ENCODE data around the gene HPN. TPM values are rescaled to one million over a fixed set of nuclear protein-coding genes. Genes with fewer than 3 reads are reported as not detected.

Gene HPN
- total RNA-seq, 1 experiment from 2014 or later = 10.6 TPM

DNA sequence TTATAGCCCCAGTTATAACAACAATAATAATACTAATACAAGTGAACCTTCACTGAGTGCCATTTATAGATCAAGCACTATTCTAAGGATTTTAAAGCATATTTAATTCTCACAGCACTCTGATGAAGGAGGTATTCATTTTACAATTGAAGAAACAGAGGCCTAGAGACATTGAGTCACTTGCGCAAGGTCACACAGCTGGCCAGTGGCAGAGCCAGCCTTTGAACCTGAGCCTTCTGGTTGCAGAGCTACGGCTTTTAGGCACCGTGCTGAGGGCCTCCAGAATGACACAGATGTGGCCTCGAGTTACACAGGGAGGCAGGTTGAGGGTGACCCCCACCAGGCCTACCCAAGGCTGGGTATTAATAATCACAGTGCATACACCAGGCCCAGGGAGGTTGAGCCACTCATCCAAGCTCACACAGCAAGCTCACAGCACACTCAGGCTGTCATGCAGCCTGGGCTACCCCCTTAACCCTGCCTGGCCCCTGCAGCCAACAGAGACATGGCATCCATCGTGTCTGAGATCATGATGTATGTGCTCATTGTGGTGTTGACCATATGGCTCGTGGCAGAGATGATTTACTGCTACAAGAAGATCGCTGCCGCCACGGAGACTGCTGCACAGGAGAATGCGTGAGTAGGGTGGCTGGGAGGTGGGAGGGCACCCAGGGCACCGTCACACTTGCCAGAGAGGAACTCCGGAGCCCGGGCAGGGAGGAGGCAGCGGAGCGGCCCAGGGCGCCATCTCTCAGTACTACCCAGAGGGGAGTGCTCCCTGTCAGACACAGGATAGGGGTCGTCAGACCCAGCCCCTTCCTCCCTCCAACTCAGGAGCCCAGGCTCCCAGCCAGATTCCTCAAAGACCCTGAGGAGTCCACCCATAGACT, 2.7 kb upstream of the HPN start:
- H3K79me1 ChIP-seq (ENCODE audit: insufficient read depth, low read depth, low read length, poor library complexity, severe bottlenecking) = no peaks in the 10 kb centered on the region
- no peak overlapping the region for H3K4me3 Mint-ChIP-seq

More for the DNA sequence above, 2.7 kb upstream of the HPN start:
- Histone ChIP-seq H2BK20ac (ENCODE audit: low read depth, low read length, poor library complexity, severe bottlenecking) (no peak overlapping the region), H4K20me1 (ENCODE audit: control insufficient read depth, insufficient read depth, insufficient read length) (no peaks in the 10 kb centered on the region), H4K5ac (ENCODE audit: insufficient read length, low read depth, low read length) (no peak overlapping the region), H2BK12ac (ENCODE audit: insufficient read length, low read depth, low read length) (no peak overlapping the region), H3K79me2 (ENCODE audit: insufficient read depth, low read length) (no peaks in the 10 kb centered on the region), H3K27ac (ENCODE audit: insufficient read length, low read depth, low read length) (no peak overlapping the region), H3K56ac (ENCODE audit: insufficient read length, low read depth, low read length) (no peak overlapping the region), H3K27me3 (ENCODE audit: insufficient read depth, low read length) (no peaks in the 10 kb centered on the region), H3K14ac (ENCODE audit: insufficient read depth, low read length) (no peak overlapping the region), H2BK5ac (ENCODE audit: insufficient read length, low read length) (no peak overlapping the region), H4K8ac (replicated peaks; ENCODE audit: insufficient read length, low read depth, low read length) (no peak overlapping the region), H2AK5ac (ENCODE audit: insufficient read length, low read length) (no peak overlapping the region), H3K9me3 (ENCODE audit: control insufficient read depth, low read depth, low read length) (no peaks in the 10 kb centered on the region), H3K23me2 (ENCODE audit: insufficient read length, low read depth, low read length, poor library complexity, severe bottlenecking) (peaks cover 10% of the 10 kb centered on the region), H3K18ac (ENCODE audit: insufficient read length, low read depth, low read length) (no peak overlapping the region), H3T11ph (ENCODE audit: low read length) (no peak overlapping the region), H3K23ac (ENCODE audit: insufficient read length, low read depth, low read length) (no peak overlapping the region), H2BK120ac (ENCODE audit: low read depth, low read length, poor library complexity, severe bottlenecking) (no peak overlapping the region), H3K4ac (ENCODE audit: low read depth, low read length) (no peak overlapping the region), H3K4me2 (ENCODE audit: insufficient read depth, insufficient read length, low read length) (no peak overlapping the region), H3K4me1 (ENCODE audit: insufficient read depth, low read length) (no peaks in the 10 kb centered on the region; the same call in 1 of the 2 replicates), H2BK15ac (ENCODE audit: low read depth, low read length) (no peak overlapping the region), H4K91ac (ENCODE audit: insufficient read length, low read depth, low read length) (no peak overlapping the region), H2AFZ (ENCODE audit: low read length) (no peak overlapping the region), H3K9ac (ENCODE audit: extremely low read depth, insufficient read length, low read length) (no peak overlapping the region)
- TF ChIP-seq, protein P1, sequence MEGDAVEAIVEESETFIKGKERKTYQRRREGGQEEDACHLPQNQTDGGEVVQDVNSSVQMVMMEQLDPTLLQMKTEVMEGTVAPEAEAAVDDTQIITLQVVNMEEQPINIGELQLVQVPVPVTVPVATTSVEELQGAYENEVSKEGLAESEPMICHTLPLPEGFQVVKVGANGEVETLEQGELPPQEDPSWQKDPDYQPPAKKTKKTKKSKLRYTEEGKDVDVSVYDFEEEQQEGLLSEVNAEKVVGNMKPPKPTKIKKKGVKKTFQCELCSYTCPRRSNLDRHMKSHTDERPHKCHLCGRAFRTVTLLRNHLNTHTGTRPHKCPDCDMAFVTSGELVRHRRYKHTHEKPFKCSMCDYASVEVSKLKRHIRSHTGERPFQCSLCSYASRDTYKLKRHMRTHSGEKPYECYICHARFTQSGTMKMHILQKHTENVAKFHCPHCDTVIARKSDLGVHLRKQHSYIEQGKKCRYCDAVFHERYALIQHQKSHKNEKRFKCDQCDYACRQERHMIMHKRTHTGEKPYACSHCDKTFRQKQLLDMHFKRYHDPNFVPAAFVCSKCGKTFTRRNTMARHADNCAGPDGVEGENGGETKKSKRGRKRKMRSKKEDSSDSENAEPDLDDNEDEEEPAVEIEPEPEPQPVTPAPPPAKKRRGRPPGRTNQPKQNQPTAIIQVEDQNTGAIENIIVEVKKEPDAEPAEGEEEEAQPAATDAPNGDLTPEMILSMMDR (conservative IDR thresholded peaks at IDR 0.05) = no peak
- Mint-ChIP-seq H3K9me3 (no peaks in the 10 kb centered on the region), H3K27me3 (ENCODE audit: low read depth) (peaks cover 6% of the 10 kb centered on the region), H3K4me1 (peaks cover 19 to 34% of the 10 kb centered on the region in 2 experiments), H3K27ac (no peak overlapping the region), H3K36me3 (ENCODE audit: insufficient read depth in 1 of 3, low read depth in 3 of 3) (peaks cover 0 to 2% (median 0%) of the 10 kb centered on the region in 3 experiments; a peak in 5 of 7 replicates)
- DNase-seq = no peak
- WGBS (ENCODE audit: extremely low coverage, insufficient read length, low lambda C conversion rate) = no CpG with 5 or more reads among the region's 17 CpGs

Data from H9 (cell line).